GM18517 (cell line): ENCODE results near the gene NPEPL1.

Source experiments
- ATAC-seq: cut with Tn5 transposase; IDR thresholded peaks from one replicate; pipeline ENCODE4 v1.9.1; 2021; ENCODE audit warnings: mild to moderate bottlenecking, moderate library complexity; ENCODE audit not compliant: unreplicated experiment

NPEPL1 gene

DNA sequence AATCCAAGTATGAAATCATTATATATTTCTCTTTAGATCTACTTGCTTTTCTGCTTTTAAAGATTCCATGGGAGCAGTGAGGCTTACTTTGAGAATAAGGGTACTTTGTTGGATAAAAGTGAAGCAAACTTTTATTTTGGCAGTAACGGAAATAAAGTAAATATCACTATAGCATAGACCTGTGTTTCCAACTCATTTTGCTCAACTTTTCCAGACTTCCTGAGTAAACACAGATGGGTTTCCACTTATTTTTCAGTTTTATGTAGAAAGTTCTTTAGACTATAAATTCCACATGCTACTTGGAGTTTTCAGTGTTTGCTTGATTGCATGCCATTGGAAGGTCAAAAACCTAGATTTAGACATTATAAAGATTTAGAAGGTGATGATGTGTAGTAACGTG lies 35.3 kb upstream of the NPEPL1 start:
- ATAC-seq, result no peak

DNA sequence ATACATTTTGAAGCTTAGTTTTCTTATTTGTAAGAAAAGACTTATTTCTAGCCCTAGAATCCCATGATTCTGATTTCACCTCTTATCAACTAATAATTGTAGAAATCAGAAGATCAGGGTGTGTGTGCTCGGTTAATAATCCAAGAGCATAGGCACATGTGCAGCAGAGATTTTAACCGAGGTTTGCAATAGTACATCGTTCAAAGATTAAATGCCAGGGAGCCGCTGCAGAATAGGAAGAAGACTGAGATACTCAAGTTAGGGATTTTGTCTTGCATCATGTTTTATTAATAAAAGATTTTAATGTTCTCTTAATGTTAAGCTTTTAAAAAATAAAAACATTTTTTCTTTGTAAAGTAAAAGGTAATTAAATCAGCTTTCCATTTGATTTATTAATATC lies 34.6 kb upstream of the NPEPL1 start:
- ATAC-seq, result no peak

DNA sequence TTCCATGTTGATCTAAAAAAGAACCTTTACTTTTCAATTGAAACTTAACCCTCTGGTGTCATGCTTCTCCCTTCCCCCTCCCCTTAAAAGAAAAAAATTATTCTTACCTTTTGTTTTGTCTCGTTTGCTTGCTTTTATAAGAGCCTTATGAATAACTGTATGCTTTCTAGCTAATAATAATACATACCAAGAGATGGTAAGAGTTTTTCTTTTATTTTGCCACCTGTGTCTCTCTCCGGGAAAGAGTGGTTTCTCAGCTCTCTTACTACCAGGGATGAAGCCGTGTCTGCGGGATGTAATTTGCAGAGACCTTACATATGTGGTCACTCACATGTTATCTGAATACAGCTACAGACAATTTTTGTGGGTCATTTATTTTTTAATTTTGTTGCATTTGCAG lies 33.8 kb upstream of the NPEPL1 start:
- no peak for ATAC-seq

DNA sequence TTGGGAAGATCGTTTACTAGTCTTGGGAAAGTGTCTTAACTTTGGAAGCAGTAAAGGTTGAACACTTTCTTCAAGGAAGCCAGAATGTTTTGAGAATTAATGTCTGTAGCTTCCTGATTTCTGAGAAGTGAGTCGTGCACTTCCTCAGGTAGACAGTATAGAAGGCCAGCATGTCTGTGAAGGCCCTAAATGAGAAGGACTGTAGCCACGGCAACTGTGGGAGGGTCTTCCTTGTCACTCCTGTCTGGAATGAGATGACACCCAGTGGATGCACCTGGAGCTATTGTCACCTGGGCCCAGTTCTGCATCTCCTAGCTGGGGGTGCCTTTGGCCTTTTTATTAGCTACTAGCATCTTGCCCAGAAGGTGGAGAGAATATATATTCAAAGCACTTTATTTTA lies 32.8 kb upstream of the NPEPL1 start:
- no peak for ATAC-seq

DNA sequence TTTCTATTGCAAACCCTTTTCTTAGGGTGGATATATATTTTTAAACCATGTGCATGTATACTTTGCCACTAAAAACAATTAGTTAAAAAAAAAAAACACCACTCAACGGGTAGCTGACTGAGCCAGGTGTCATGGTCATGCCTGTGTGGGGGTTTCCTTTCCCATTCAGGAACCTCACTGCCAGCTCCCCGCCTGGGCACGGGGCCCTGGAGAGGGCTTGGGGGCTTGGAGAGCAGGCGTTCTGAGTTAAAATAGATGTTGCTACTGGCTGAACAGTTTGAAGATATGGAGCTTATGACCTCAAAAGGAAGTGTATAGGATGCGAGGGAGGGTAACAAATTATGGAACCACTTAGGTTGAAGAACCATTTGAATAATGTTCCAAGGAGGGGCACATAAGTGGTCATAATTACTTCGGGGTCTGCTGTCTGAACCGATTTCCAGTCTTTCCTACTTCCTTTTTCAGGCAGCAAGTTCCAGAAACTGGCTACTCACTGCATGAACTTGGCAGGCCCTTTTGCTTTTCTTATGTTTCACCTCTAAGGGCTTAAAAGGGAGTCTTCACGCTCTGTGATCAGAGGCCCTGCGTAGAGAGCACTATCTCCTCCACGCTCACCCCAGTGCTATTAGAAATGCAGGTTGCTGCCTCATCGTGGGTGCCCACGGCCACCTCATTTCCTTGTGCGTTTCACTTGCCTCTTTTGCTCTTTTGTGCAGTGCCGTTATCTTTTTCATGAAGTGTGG lies 31.6 kb upstream of the NPEPL1 start:
- no peak for ATAC-seq

DNA sequence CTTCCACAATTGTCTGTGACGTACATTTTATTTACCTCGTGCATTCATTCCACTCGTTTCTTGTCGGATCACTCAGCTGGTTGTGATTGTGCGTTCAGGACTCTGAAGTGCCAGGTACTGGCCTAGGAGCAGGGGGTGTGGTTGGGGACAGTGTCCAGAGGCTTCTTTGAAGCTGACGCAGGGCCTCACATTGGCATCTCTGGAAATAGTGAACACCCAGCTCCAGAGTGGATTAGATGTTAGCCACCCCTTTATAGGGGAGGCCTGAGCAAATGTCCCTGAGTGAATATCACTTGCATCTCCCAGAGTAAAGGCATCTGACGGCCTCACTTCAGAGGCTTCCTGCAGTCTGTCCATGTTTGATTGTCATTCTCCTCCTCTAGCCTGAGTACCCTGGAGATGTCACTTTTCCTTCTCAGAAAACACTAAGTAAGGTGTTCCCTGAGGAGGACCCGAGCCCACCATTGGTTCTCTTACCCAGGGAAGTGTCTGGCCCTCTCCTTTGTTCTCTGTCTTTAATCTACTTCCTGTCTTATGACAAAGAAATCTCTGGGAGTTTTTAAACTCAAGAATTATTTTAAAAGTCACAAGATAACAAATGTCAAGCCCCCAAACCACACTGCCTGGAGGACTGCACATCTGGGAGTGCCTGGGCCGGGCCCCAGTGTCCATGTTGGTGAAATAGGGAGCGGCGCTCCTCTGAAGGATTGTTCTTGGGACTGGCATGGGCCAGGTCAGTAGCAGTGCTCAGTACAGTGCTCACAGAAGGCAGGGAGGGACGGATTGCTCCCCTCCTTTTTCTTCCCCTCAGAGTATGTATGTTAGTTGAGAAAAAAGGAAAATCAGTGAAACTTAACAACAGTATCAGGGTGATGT lies 30.8 kb upstream of the NPEPL1 start:
- no peak for ATAC-seq

DNA sequence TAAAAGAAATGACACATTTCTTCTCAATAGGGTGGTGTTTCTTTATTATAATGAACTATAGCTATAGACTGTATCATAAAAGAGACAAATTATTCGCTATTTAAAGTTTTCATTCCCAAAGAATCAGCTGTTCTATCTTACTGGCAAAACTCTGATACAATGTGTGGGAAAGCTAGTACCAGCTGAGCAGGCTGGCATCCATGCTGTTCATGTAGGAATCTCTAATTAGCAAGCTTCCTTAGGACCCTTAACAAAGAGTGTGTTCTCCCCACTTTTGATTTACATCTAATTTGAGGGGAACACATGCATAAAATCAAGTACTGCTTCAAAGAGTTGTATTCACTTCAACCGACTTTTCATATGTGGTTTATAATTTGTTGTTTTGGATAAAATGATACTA lies 28.3 kb upstream of the NPEPL1 start:
- ATAC-seq, result no peak

DNA sequence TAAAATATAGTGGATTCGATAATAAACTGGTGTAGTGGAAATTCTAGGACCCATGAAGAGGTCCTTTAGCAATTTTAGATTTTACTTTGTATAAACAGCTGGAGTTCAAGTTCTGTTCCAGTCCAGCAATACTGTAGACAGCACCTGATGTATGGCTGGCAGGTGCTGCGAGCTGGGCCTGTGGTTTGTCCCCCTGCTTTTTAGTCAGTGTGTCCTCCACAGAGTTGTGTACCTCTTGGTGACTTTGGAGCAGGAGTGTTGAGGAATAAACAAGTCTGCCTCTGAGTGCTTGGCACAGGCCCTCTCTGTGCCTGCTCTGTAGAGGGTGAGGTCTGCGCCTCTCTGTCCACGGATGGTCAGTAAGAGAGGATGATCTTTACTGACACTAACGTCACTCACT lies 27.7 kb upstream of the NPEPL1 start:
- no peak for ATAC-seq

DNA sequence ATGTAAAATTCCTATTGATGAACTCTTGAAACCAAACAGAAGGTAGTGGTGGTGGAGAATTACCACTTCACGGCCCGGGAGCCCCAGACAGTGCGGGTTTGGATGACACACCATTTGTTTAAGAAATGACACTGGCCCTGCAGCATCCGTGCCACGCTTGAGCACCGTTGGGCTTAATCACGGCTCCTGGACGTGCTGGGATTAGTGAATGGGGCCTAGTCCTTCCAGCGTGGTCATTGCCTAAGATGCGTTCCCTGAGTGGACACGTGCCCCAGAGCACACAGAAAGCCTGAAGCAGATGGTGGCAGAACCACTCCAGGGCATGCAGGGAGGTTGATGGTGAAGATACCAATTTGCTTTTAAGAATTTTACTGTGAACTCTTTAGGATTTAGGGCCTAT lies 27.0 kb upstream of the NPEPL1 start:
- ATAC-seq, result no peak

DNA sequence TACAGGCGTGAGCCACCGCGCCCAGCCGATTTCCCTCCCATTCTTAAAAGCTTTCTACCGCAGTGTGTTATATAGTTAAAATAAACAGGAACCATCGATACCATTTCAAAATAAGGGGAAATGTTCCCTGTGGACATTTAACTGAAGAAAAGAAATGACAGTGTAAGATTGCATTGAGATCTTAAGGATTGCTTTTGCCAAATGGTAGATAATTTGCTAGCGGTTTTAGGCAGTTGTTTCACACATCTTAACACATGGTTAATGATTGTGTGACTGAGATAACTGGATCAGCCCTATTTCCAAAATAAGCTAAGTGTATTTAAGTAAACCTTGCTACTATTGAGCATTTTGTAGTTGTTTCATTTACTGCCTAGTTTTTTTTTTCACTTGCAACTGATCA lies 25.9 kb upstream of the NPEPL1 start:
- no peak for ATAC-seq

DNA sequence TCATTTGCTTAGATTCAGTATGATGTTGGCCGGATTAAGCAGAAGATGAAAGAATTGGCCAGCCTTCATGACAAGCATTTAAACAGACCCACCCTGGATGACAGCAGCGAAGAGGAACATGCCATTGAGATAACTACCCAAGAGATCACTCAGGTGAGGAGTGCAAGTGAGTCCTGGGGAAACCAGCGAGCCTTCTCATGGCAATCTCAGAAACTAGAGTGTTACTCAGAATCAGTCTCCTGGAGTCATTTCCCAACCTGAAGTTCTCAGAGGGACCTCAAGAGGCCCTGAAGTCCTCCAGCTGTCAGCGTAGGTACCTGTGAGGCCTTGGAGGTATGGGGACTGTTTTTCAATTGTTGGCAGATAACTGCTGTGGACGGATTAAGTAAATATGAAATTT lies 24.6 kb upstream of the NPEPL1 start:
- no peak for ATAC-seq

DNA sequence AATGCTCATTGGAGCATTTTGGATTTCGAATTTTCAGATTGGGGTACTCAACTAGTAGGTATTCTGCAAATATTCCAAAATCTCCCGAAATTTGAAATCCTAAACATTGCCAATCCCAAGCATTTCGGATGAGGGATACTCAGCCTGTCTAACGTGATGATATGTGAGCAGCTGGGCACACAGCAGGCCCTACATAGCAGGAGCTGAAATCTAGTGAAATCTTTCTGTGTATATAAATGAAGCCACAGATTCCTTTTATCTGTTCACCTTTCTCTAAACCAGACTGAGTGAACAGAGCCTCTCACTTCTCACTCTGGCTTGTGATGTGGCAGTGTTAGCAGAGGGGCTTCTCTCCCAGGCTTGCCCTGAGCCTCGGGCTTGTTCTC lies 23.7 kb upstream of the NPEPL1 start:
- no peak for ATAC-seq

DNA sequence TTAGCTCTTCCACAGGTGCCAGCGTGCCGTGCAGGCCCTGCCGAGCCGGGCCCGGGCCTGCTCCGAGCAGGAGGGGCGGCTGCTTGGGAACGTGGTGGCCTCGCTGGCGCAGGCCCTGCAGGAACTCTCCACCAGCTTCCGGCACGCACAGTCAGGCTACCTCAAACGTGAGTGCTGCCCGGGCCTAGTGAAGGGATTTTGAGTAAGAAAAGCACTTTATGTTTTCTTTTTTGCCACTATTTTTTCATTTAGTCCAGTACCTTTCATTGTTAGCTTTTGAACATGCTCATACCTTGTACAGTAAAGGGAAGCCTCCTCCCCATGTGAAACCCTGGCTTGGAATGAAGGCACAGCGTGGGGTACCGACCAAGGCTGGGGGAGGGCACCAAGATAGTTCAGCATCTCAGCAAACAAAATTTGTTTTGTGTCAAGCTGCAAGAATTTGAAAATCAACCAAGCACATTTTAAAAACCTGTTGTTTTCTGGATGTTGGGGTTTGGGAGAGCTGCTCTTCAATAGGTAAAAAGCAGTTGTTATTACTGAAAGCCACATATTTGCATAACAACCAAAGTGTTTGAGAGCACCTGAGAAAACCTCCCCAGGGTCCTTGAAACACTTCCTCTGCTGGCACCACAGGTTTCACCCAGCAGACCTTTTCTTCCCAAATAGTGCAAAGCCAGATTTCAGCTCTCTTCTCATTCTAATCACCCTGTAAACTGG lies 23.2 kb upstream of the NPEPL1 start:
- peak; percentile 74 for ATAC-seq

DNA sequence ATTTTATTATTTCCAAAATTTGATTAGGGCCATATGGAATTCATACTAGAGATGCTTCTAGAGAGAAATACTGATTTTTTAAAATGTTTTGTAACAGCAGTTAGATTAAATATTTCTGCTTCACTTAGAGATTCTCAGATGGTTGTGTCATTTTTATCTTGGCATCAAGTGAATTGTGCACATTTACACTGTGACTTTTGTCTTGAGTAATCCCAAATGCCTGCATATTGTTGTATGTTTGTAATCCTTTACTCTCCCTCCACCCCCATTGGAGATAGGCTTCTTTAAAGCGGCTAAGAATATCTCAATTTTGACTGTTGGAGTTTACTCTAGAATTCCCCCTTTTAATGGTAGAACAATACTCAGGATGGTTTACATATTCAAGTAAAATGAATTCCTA lies 22.5 kb upstream of the NPEPL1 start:
- no peak for ATAC-seq

DNA sequence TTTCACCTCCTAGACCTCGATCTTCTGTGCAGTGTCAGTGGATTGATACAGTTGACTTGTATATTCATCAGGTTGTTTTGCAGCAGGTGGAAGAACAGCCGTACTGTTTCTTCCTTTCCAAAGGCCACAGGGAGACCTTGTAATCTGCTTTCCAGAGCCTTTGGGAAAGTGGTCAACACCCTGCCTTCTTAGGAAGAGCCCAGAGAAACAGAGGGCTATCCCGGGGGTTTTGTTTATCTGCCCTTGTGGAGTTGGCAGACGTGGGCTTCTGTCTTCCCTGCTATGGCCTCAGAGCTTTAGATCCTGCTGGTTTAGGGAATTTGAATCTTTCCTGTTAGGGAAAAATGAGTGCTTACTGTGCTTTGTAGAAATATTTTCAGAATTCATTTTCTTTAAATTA lies 21.9 kb upstream of the NPEPL1 start:
- ATAC-seq, result no peak

DNA sequence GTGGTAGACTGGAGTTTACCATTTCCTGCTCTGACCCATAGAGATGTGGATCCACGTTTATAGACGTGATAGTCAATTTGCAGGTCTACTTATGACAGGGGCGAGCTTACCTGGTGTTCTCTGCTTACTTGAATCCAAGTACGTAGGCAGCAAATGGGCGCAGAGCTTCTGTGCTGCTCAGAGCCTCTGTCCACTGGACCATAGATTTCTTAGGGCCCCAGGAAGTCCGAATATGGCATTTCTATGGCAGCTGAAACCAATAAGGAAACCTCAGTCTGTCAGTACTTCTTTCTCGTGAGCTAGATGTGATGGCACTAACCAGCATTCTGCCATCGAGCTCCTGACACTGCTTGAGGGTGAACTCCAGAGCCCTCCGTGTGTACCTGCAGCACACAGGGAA lies 19.5 kb upstream of the NPEPL1 start:
- ATAC-seq, result no peak

DNA sequence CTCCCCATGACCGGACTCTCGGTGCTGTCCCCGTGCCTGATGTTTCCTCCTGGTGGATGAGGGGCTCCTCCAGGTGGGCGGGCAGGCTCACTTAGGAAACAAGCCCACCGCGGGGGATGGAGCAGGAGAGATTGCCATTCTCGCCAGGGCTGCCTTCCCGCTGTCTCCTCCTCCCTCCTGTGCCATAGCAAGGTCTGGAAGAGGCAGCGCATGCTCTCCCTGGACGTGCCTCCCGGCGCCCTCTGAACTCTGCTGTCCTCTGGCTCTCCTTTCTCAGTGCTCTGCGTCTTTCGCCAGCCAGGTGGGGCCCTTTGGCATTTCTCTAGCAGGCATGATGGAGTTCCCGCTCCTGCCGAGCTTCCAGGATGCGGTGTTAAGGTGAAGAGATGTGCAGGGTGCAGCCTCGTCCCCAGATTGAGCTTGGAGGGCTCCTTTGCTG lies 17.4 kb upstream of the NPEPL1 start:
- ATAC-seq, result no peak

DNA sequence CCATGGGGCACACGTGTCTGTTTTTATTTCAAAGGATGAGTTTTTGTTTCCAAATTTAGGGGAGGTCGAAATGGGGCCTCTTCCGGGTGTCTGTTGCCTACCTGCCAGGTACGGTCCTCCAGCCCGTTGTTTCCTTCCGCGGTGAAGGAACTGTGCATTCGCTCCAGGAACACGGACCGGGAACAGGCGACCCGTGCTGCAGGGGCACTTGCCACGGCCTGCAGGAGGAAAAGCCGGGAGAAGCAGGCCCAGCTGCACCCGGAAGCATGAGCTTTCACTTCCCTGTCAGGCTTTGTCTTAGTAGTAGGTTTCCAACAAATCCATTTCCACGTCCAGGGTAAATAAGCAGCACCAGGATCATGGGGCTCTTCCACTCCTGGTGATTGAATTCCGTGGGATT lies 17.0 kb upstream of the NPEPL1 start:
- no peak for ATAC-seq

DNA sequence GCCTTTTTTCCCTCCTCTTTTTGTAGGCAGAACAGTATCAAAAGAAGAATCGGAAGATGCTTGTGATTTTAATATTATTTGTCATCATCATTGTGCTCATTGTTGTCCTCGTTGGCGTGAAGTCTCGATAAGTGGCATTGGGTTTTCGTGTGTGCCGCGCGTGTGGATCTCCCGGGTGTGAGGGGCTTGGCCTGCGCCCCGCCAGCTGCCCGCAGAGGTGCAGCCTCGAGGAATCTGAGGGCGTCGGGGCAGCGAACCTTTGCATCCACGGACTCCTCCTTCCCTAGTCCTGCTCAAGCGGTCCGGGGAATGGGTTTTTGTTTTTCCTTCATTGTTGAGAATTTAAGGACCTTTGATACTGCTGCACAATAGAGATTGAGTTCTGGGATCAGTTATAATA lies 16.4 kb upstream of the NPEPL1 start:
- ATAC-seq, result no peak

DNA sequence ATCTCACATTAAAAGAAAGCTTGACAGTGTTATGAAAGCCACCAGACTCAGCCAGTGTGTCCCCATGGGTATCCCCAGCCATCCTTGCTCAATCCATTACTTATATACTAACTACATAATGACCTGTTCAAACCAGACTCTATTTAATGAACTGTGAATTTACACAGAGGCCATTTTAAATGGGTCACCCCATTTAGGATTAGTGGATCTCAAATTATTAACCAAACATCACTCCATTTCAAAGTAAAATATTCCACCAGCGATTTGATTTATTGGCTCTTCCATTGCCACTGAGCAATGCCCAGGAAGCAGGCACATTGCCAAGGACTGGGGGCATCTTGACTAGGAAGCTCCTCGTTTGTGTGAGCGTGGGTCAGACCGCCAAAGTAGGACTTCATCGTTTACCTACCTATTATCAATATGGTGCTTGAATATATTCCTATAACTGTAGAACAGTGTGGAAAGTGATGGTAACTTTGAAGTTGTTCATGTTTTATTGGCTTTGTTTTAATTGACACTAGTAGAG lies 15.5 kb upstream of the NPEPL1 start:
- ATAC-seq, result no peak

DNA sequence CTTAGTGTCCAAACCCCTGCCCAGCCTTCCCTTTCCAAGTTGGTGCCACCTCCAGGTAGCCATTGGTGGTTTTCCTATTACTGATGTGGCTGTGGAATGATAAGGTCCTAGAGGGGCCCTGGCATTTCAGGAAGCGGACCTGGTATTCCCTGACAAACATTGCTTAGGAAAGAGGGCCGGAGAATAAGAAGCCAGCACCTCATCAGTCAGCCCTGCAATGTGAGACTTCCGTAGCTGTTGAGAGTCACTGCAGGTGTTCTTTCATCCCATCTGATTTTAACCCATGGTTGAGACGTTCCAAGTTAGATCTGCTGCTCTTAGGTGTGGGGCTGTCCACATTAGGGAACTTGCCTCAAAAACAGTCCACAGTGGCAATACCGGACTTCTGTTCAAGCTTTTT lies 14.8 kb upstream of the NPEPL1 start:
- no peak for ATAC-seq

DNA sequence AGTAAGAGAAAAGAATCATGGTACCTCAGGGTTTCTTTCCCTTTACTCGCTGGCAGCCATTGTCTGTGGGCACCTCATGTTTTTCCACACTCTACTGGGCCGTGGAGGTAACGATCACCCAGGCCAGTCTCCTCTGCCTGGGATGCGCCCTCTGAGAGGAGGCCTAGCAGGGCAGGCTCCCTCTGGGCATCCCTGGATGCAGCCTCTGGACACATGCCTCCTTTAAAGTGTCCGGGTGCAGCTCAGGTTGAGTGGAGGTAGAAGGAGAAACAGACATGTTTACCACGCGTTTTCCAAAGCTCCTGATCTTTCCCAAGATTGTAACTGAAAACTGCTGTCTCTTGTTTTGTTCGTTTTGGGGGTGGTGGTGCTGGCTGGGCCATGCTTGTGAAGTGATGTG lies 13.8 kb upstream of the NPEPL1 start:
- ATAC-seq, result no peak
